Measurements from ENCODE around the gene ARHGEF19.
"Not testable (repeated sequence)": the region's sequence is repeated elsewhere in the genome, so short reads cannot be mapped to it uniquely, and the experiment has no call there.

ARHGEF19 gene

GRCh38 chr1:16166117-16166516 is 46.3 kb downstream of the ARHGEF19 start:
- DNase-seq (ENCODE audit: low spot score) = no peak

- DNase-seq (ENCODE audit: low spot score) = no peak
Measured at GRCh38 chr1:16165548-16165947, 46.9 kb downstream of the ARHGEF19 start.

- no peak for DNase-seq (ENCODE audit: low spot score)
Measured at GRCh38 chr1:16165073-16165364, 47.4 kb downstream of the ARHGEF19 start.

GRCh38 chr1:16164213-16165072 is 48.0 kb downstream of the ARHGEF19 start:
- DNase-seq (ENCODE audit: low spot score) = no peak

GRCh38 chr1:16163608-16164212 is 48.7 kb downstream of the ARHGEF19 start:
- not testable (repeated sequence) for DNase-seq (ENCODE audit: low spot score)

GRCh38 chr1:16162163-16162822 is 50.2 kb downstream of the ARHGEF19 start:
- no peak for DNase-seq (ENCODE audit: low spot score)

- no peak for DNase-seq (ENCODE audit: low spot score)
Measured at GRCh38 chr1:16161717-16162116, 50.7 kb downstream of the ARHGEF19 start.

GRCh38 chr1:16158993-16159831 is 53.2 kb downstream of the ARHGEF19 start:
- DNase-seq (ENCODE audit: low spot score) = no peak

GRCh38 chr1:16158025-16158424 is 54.4 kb downstream of the ARHGEF19 start:
- DNase-seq (ENCODE audit: low spot score) = no peak

- DNase-seq (ENCODE audit: low spot score) = no peak
Measured at GRCh38 chr1:16156848-16157495, 55.5 kb downstream of the ARHGEF19 start.

GRCh38 chr1:16155537-16156410 is 56.7 kb downstream of the ARHGEF19 start, which contains the start of gene EPHA2:
Gene EPHA2 (minus strand): TSS chr1:16156069. CDS start chr1:16155932, 137 bp downstream.
- DNase-seq (ENCODE audit: low spot score) = peak; percentile 81

GRCh38 chr1:16153999-16154673 is 58.3 kb downstream of the ARHGEF19 start:
- no peak for DNase-seq (ENCODE audit: low spot score)

- no peak for DNase-seq (ENCODE audit: low spot score)
Measured at GRCh38 chr1:16153096-16153998, 59.1 kb downstream of the ARHGEF19 start.

GRCh38 chr1:16152481-16153087 is 59.9 kb downstream of the ARHGEF19 start:
- no peak for DNase-seq (ENCODE audit: low spot score)

- DNase-seq (ENCODE audit: low spot score) = no peak
Measured at GRCh38 chr1:16151995-16152384, 60.5 kb downstream of the ARHGEF19 start.

GRCh38 chr1:16151196-16151994 is 61.1 kb downstream of the ARHGEF19 start:
- DNase-seq (ENCODE audit: low spot score) = no peak

- DNase-seq (ENCODE audit: low spot score) = no peak
Measured at GRCh38 chr1:16150508-16150907, 61.9 kb downstream of the ARHGEF19 start.

Data from left forelimb (tissue), 1 donor.